Caco-2 (cell line): ENCODE results near the gene SPOCK2. TPM values are rescaled to one million over a fixed set of nuclear protein-coding genes. Genes with fewer than 3 reads are reported as not detected.

Experiments
- BruUV-seq: library from RNA; stranded (reverse); fragments of 400-500 nt; replicated peaks from 2 replicates; lab custom pipeline; 2021; lab: Mats Ljungman, UMichigan
- CTCF ChIA-PET: fragments of 300-600 bp; sonication (Branson Sonifier 250); formaldehyde crosslinking; loops from one replicate; lab custom pipeline; 2022; ENCODE audit warnings: antibody characterized with exemption; lab: Charles Lee
- POLR2A ChIA-PET: fragments of 300-600 bp; sonication (Branson Sonifier 250); formaldehyde crosslinking; loops from one replicate; lab custom pipeline; 2022; ENCODE audit warnings: antibody characterized with exemption; lab: Charles Lee
- DNase-seq, 2 experiments: peaks; one replicate each; pipeline versions ENCODE4 v3.0.0 to v3.0.0-alpha.2; 2020 to 2022
- H3K27me3 ChIP-seq: replicated peaks from 2 replicates; pipeline ENCODE4 v1.6.0; 2011; ENCODE audit warnings: low read length; ENCODE audit not compliant: control insufficient read depth, insufficient read depth
- H3K36me3 ChIP-seq: 2 replicates; pipeline ENCODE4 v1.5.1; 2011; ENCODE audit warnings: low read length; ENCODE audit not compliant: control insufficient read depth, insufficient read depth
- H3K4me1 ChIP-seq: fragments of 250-450 bp; sonication (Bioruptor Pico); 2 replicates; pipeline ENCODE4 v1.5.1; 2020; ENCODE audit warnings: mild to moderate bottlenecking
- H3K4me3 ChIP-seq: 2 replicates; pipeline ENCODE4 v1.5.1; 2011; ENCODE audit warnings: low read depth, mild to moderate bottlenecking, control low read depth, low read length
- H3K9me3 ChIP-seq: fragments of 250-450 bp; sonication (Bioruptor Pico); 2 replicates; pipeline ENCODE4 v1.5.1; 2020; ENCODE audit warnings: mild to moderate bottlenecking, moderate library complexity
- H3K27ac Mint-ChIP-seq: one replicate; pipeline ENCODE4 v1.8.0; 2022; ENCODE audit warnings: mixed read lengths; ENCODE audit not compliant: unreplicated experiment
- H3K27me3 Mint-ChIP-seq: one replicate; pipeline ENCODE4 v1.8.0; 2022; ENCODE audit warnings: mixed read lengths; ENCODE audit not compliant: insufficient read depth, unreplicated experiment
- H3K36me3 Mint-ChIP-seq: one replicate; pipeline ENCODE4 v1.8.0; 2022; ENCODE audit warnings: mild to moderate bottlenecking, mixed read lengths; ENCODE audit not compliant: insufficient read depth, unreplicated experiment
- H3K4me1 Mint-ChIP-seq: one replicate; pipeline ENCODE4 v1.8.0; 2022; ENCODE audit warnings: low read depth, mixed read lengths; ENCODE audit not compliant: unreplicated experiment
- H3K4me3 Mint-ChIP-seq: one replicate; pipeline ENCODE4 v1.8.0; 2022; ENCODE audit warnings: mild to moderate bottlenecking, moderate library complexity, mixed read lengths; ENCODE audit not compliant: unreplicated experiment
- H3K9me3 Mint-ChIP-seq: one replicate; pipeline ENCODE4 v1.8.0; 2022; ENCODE audit warnings: mixed read lengths; ENCODE audit not compliant: unreplicated experiment
- intact Hi-C: fragments of 100-400 bp; cut with micrococcal nuclease; formaldehyde crosslinking; loops from one replicate; pipeline ENCODE4 v1.10.0; 2022; ENCODE audit not compliant: unreplicated experiment
- total RNA-seq: library from RNA; stranded (reverse); gene quantifications from 2 replicates; pipeline ENCODE4 v1.2.3, GENCODE V29; 2022
- TF ChIP-seq, protein P1 (sequence below), 2 experiments: fragments of 200-600 bp in 1 of 2; IDR thresholded peaks; 1 replicate in 1 of 2; 2 replicates in 1 of 2; pipeline versions ENCODE4 v1.5.1 to v1.8.0; 2011 to 2022; ENCODE audit warnings: antibody characterized with exemption in 1 of 2, control low read depth in 1 of 2, inconsistent platforms in 1 of 2, low read depth in 1 of 2, low read length in 1 of 2, mild to moderate bottlenecking in 1 of 2, moderate library complexity in 1 of 2; ENCODE audit not compliant: insufficient read depth in 1 of 2, severe bottlenecking in 1 of 2, unreplicated experiment in 1 of 2

SPOCK2 gene
- total RNA-seq, 1 experiment from 2014 or later, result 1.6 TPM

GRCh38 chr10:72063703-72064391 lies 24.5 kb downstream of the SPOCK2 start:
- BruUV-seq, result no TSS peak
- CTCF ChIA-PET, result interaction anchor here (0.7 to 1.3 kb wide), 2 partner anchors 168 to 1014 kb away, joined by 3 read pairs; no protein-coding TSS in a partner anchor
- intact Hi-C loops, result loop anchor here (5.0 kb wide), 1 partner anchor 63 kb away; no protein-coding TSS in a partner anchor
- POLR2A ChIA-PET, result no interaction called here
- TF ChIP-seq, protein P1, sequence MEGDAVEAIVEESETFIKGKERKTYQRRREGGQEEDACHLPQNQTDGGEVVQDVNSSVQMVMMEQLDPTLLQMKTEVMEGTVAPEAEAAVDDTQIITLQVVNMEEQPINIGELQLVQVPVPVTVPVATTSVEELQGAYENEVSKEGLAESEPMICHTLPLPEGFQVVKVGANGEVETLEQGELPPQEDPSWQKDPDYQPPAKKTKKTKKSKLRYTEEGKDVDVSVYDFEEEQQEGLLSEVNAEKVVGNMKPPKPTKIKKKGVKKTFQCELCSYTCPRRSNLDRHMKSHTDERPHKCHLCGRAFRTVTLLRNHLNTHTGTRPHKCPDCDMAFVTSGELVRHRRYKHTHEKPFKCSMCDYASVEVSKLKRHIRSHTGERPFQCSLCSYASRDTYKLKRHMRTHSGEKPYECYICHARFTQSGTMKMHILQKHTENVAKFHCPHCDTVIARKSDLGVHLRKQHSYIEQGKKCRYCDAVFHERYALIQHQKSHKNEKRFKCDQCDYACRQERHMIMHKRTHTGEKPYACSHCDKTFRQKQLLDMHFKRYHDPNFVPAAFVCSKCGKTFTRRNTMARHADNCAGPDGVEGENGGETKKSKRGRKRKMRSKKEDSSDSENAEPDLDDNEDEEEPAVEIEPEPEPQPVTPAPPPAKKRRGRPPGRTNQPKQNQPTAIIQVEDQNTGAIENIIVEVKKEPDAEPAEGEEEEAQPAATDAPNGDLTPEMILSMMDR (IDR thresholded peaks at IDR 0.05; ENCODE audit: insufficient read depth in 1 of 2, low read depth in 1 of 2, low read length in 1 of 2, severe bottlenecking in 1 of 2, unreplicated experiment in 1 of 2), result no peak
- Histone ChIP-seq H3K36me3 (no peaks in the 10 kb centered on the region), H3K4me1 (0 out of 2 replicates have a peak, but pooled peaks cover 3% of the 10 kb centered on the region), H3K27me3 (no peaks in the 10 kb centered on the region), H3K4me3 (no peak overlapping the region), H3K9me3 (no peaks in the 10 kb centered on the region)
- Mint-ChIP-seq H3K27ac (peak overlapping the region; percentile 80), H3K4me3 (no peak overlapping the region), H3K4me1 (no peaks in the 10 kb centered on the region), H3K9me3 (no peaks in the 10 kb centered on the region), H3K36me3 (peaks cover 6% of the 10 kb centered on the region), H3K27me3 (no peaks in the 10 kb centered on the region)
- DNase-seq, result no peak

GRCh38 chr10:72062832-72063702 lies 25.3 kb downstream of the SPOCK2 start:
- BruUV-seq, result no TSS peak
- TF ChIP-seq, protein P1 (IDR thresholded peaks at IDR 0.05; ENCODE audit: insufficient read depth in 1 of 2, low read depth in 1 of 2, low read length in 1 of 2, severe bottlenecking in 1 of 2, unreplicated experiment in 1 of 2), result no peak
- ChIA-PET CTCF (interaction anchor here (0.7 to 3.0 kb wide), 4 partner anchors 15 to 1015 kb away, joined by 3 to 20 read pairs (median 4); no protein-coding TSS in a partner anchor), POLR2A (no interaction called here)
- no peaks in the 10 kb centered on the region for H3K36me3 ChIP-seq
- DNase-seq, result no peak
- Mint-ChIP-seq H3K27ac (peak overlapping the region; percentile 80), H3K4me3 (no peak overlapping the region), H3K4me1 (no peaks in the 10 kb centered on the region), H3K9me3 (no peaks in the 10 kb centered on the region), H3K27me3 (no peaks in the 10 kb centered on the region), H3K36me3 (peaks cover 6% of the 10 kb centered on the region)
- H3K9me3 ChIP-seq, result no peaks in the 10 kb centered on the region
- H3K27me3 ChIP-seq, result no peaks in the 10 kb centered on the region
- intact Hi-C loops, result loop anchor here (5.0 kb wide), 1 partner anchor 64 kb away; no protein-coding TSS in a partner anchor
- no peak overlapping the region for H3K4me3 ChIP-seq
- H3K4me1 ChIP-seq, result 0 out of 2 replicates have a peak, but pooled peaks cover 3% of the 10 kb centered on the region

DNA sequence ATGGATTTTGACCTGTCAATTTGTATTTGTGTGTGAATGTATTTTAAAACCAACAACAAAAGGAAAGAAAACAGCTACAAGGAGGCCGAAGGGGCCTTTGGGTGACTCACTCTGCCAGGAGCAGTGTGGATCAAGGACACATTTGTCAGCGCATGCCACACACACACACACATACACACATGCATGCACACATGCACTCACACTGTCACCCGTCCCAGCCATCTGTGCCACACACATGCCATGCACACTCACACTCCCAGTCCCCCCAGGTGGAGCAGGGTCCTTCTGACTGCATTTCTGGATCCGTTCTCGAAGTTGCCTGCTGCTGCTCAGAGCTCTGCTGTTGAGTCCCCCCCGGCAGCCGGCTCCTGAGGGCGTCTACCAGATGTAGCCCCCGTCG lies 26.0 kb downstream of the SPOCK2 start:
- Histone ChIP-seq H3K9me3 (no peaks in the 10 kb centered on the region), H3K4me1 (0 out of 2 replicates have a peak, but pooled peaks cover 3% of the 10 kb centered on the region), H3K4me3 (no peak overlapping the region), H3K36me3 (no peaks in the 10 kb centered on the region), H3K27me3 (no peaks in the 10 kb centered on the region)
- DNase-seq, result no peak
- H3K9me3 Mint-ChIP-seq, result no peaks in the 10 kb centered on the region
- peaks cover 6% of the 10 kb centered on the region for H3K36me3 Mint-ChIP-seq
- CTCF ChIA-PET, result interaction anchor here (1.2 to 3.0 kb wide), 3 partner anchors 14 to 166 kb away, joined by 5 to 20 read pairs (median 6); no protein-coding TSS in a partner anchor
- no peak overlapping the region for H3K4me3 Mint-ChIP-seq
- H3K27me3 Mint-ChIP-seq, result no peaks in the 10 kb centered on the region
- H3K27ac Mint-ChIP-seq, result no peak overlapping the region
- H3K4me1 Mint-ChIP-seq, result no peaks in the 10 kb centered on the region
- no TSS peak for BruUV-seq
- intact Hi-C loops, result loop anchor here (5.0 kb wide), 1 partner anchor 65 kb away; no protein-coding TSS in a partner anchor
- POLR2A ChIA-PET, result no interaction called here
- TF ChIP-seq, protein P1 (IDR thresholded peaks at IDR 0.05; ENCODE audit: insufficient read depth in 1 of 2, low read depth in 1 of 2, low read length in 1 of 2, severe bottlenecking in 1 of 2, unreplicated experiment in 1 of 2), result no peak
